GM12891 (cell line): ENCODE results near the gene ABCG4.

Experiments
- PAX5 ChIP-seq: IDR thresholded peaks from 2 replicates; pipeline ENCODE4 v1.6.1; 2011; ENCODE audit warnings: low read length, moderate library complexity, mild to moderate bottlenecking; ENCODE audit not compliant: insufficient read depth, severe bottlenecking
- POLR2A ChIP-seq: IDR thresholded peaks from 2 replicates; pipeline ENCODE4 v1.6.1; 2011; ENCODE audit warnings: low read depth, low read length, control low read depth
- POLR2AphosphoS5 ChIP-seq: IDR thresholded peaks from 2 replicates; pipeline ENCODE4 v1.6.1; 2011; ENCODE audit warnings: low read depth, low read length, control low read depth
- TAF1 ChIP-seq: IDR thresholded peaks from 2 replicates; pipeline ENCODE4 v1.6.1; 2011; ENCODE audit warnings: low read depth, low read length, control low read depth

DNA sequence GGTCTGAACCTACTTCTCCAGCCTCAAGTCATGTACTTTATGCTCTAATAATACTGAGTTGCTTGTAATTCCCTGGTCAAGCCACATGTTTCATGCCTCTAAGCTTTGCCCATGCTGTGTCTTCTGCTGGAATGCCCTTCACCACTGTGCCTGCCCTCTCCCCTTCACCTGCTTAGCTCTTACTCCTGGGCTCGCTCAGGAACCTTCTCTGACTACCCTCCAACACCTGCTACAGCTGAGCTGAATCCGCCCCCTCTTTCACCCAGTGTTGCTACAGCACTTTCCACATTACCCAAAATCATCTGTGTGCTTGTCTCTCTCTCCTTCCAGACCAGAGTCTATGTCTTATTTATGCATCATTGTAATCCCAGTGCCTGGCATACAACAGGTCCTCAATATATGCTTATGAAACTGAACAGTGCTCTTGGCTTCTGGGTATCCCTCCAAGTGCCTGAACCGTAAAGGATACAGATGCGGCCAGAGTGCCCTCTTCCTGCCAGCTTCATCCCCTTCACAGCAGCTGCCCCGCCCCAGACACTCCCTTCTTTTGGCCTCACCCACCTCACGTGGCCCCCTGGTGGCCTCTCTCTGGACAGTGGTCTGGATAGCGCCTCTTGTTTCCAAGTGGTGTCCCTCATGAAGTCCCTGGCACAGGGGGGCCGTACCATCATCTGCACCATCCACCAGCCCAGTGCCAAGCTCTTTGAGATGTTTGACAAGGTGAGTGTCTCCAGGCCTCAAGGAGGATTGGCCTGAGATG lies 7.1 kb downstream of the ABCG4 start:
- TF ChIP-seq POLR2AphosphoS5 (no peak), POLR2A (no peak), TAF1 (no peak), PAX5 (no peak)
